HG03045 (cell line): Measurements from ENCODE around the gene EXOSC5.

Experiments
- ATAC-seq: cut with Tn5 transposase; IDR thresholded peaks from one replicate; pipeline ENCODE4 v1.9.1; 2021; ENCODE audit warnings: mild to moderate bottlenecking, moderate library complexity; ENCODE audit not compliant: unreplicated experiment

EXOSC5 gene

DNA sequence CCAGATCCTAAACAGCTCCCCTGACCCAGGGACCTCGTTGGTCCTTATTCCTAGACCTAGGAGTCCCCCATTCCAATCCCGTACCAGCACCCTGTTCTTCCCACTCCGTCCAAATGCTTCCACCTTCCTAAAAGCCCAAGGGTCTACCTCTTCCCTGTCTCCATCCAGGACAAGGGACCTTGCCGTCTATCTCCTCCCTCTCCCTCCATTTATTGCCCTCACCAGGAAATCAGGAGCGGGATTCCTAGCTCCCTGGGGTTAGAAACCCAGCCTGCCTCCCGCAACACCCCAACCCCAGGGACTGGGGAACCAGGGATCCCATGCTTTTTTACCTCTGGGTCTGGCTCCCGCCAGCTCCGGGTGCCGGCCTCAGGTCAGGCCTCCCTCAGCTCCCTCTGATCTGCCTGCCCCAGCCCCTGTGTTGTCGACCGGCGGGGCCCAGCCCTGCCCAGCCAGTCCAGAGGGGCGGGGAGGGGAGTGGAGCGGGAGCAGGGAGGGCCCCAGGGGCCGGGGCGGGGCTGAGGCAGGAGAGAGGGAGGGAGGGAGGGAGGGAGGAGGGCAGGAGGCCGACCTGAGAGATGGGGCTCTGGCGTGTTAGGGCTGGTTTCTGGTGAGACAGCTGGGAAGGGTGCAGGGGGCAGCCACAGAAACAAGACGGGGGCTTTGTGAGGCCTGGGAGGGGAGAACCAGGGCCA, 29.9 kb upstream of the EXOSC5 start, which contains the start of gene B3GNT8:
Gene B3GNT8 (minus strand): TSS at position 423 of the 695 bp plus-strand sequence. CDS start 596 bp downstream, outside the sequence.
- ATAC-seq: no peak

GRCh38 chr19:41426116-41426841, 29.1 kb upstream of the EXOSC5 start:
- no peak for ATAC-seq

DNA sequence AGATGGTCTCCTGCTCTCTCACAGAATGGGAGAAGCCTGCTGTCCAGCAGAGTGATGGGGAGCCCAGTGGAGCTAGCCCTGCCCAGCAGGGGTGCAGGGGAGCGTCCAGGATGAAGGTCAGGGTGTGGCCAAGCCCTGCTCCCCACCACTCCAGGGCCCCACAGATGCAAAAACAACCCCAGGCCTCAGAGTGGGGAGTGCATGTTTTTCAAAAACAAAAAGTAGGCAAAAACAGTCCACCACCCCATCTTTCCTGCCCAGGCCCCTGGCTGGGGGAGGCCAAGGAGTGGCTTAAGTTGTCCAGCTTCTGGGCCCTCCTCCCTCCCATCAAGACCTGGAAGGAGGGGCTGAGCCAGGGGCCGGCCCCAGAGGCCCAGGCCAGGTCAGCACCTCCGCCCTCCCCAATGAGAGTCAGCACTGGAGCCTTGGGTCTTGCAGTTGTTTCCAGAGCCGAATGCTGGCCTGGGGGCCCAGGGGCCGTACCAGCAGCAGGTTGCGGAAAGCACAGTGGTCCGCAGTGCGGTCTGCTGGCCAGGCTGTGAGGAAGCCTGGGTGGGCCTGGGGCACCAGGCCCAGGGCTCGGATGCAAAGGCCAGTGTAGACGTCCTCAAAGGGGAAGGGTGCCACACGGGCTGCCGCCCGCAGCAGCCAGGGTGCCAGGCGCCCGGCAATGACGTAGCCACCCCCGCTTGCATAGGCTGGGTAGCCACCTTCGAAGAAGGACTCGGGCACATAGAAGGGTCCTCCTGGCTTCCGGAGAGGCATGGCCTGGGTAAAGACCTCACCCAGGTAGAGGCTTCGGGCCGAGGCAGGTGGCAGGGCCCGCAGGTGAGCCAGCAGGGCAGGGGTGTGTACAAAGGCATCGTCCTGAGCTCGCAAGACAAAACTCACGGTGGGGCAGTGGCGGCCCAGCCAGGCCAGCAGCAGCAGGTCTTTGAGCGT, 28.3 kb upstream of the EXOSC5 start:
- ATAC-seq: no peak

DNA sequence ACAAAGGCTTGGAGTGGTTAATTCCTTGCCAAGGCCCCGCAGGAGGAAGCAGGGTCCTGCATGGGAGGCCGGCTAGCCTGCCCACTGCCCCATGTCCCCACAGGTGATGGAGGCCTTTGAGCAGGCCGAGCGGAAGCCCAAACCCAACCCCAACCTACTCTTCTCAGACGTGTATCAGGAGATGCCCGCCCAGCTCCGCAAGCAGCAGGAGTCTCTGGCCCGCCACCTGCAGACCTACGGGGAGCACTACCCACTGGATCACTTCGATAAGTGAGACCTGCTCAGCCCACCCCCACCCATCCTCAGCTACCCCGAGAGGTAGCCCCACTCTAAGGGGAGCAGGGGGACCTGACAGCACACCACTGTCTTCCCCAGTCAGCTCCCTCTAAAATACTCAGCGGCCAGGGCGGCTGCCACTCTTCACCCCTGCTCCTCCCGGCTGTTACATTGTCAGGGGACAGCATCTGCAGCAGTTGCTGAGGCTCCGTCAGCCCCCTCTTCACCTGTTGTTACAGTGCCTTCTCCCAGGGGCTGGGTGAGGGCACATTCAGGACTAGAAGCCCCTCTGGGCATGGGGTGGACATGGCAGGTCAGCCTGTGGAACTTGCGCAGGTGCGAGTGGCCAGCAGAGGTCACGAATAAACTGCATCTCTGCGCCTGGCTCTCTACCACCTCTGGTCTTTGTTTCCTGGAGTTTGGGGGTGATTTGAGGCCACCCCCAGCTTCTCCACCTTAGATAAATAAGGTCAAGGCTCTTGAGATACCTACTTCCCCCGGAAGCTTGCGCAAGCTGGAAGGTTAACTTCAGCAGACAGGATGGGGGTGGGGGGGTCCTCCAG, 27.4 kb upstream of the EXOSC5 start:
- no peak for ATAC-seq

DNA sequence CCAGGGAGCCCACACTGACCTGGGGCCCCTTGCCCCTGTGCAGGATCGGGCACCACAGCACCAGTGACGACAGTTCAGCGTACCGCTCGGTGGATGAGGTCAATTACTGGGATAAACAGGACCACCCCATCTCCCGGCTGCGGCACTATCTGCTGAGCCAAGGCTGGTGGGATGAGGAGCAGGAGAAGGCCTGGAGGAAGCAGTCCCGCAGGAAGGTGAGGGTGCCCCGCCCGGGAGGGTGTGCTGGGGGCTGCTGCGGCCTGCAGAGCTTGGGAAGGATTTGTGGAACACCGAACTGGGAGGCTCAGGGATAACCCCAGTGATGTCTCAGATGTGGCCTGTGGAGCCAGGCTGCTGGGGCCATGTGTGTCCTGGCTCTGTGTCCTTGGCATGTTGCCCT, 25.8 kb upstream of the EXOSC5 start:
- ATAC-seq: no peak

DNA sequence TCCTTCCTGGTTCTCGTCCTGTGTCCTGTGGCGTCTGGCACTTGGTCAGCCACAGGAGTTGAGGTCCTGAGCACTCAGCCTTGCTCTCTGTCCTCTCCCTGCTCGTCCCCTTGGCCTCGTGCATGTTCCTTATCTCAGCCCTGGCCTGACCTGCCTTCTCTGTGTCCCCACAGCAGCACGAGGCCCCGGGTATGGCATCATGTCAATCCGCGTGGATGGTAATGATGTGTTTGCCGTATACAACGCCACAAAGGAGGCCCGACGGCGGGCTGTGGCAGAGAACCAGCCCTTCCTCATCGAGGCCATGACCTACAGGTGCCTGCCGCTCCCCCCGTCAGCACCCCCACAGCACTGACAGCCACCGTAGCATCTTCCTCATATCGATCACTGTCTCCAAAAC, 25.3 kb upstream of the EXOSC5 start:
- no peak for ATAC-seq

- no peak for ATAC-seq
These were observed 24.8 kb upstream of the EXOSC5 start for GRCh38 chr19:41421973-41422372.

GRCh38 chr19:41421314-41421713, 24.2 kb upstream of the EXOSC5 start:
- ATAC-seq: no peak

- ATAC-seq: no peak
These were observed 23.1 kb upstream of the EXOSC5 start for GRCh38 chr19:41420101-41420880.

- ATAC-seq: no peak
These were observed 19.1 kb upstream of the EXOSC5 start for GRCh38 chr19:41416194-41416674.

DNA sequence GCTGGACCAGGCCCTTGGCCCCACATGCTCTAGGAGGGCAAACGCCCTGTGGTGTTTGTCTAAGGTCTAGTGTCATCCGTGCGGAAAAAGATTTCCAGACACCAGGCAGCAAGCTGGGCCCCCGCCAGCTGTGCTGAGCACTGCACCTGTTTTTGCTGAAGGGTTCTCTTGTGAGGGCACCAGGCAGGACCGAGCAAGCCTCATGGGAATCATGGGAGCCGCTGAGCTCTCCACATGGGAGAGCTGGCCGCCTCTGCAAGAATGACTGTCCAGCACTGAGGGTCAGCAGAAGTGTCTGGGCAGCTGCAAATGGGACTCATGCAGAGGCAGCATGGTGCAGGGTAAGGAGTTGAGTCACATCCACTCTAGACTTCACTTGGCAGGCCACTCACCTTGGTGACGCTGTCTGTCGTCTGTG, 18.0 kb upstream of the EXOSC5 start:
- no peak for ATAC-seq

GRCh38 chr19:41414461-41414860, 17.3 kb upstream of the EXOSC5 start:
- no peak for ATAC-seq

DNA sequence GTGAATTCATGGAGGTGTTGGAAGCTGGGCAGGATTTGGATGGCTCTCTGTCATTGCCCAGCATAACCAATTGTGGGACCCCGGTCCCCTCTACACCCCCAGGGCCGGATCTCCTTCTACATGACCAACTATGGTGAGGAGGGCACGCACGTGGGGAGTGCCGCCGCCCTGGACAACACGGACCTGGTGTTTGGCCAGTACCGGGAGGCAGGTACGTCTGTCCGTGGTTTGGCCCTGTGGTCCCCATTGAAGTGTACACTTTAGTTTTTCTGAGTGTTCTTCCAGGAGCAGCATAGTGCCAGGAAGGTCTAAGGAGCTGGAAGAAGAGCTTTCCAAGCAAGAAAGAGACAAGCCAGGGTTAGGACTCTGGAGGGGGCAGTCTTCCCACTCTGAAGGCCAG, 16.8 kb upstream of the EXOSC5 start:
- no peak for ATAC-seq

- no peak for ATAC-seq
These were observed 15.8 kb upstream of the EXOSC5 start for GRCh38 chr19:41412953-41413352.

GRCh38 chr19:41411968-41412265, 14.8 kb upstream of the EXOSC5 start:
- ATAC-seq: no peak

GRCh38 chr19:41411100-41411967, 14.2 kb upstream of the EXOSC5 start:
- ATAC-seq: no peak

- no peak for ATAC-seq
These were observed 13.3 kb upstream of the EXOSC5 start for GRCh38 chr19:41410336-41411054.

- ATAC-seq: no peak
These were observed 12.1 kb upstream of the EXOSC5 start for GRCh38 chr19:41409288-41409687.
